Measurements from ENCODE around the gene APPL2.

Gene APPL2

GRCh38 chr12:105235732-105236476 lies at the start of gene APPL2:
TSS of gene APPL2 (minus strand) at chr12:105236174. CDS start at chr12:105236012, 162 bp downstream.
- DNase-seq (ENCODE audit: low read depth) = peak; percentile 78

- DNase-seq (ENCODE audit: low read depth) = no peak
Measured at GRCh38 chr12:105285378-105285777, 49.4 kb upstream of the APPL2 start.

- no peak for DNase-seq (ENCODE audit: low read depth)
Measured at GRCh38 chr12:105281694-105282049, 45.7 kb upstream of the APPL2 start.

- no peak for DNase-seq (ENCODE audit: low read depth)
Measured at GRCh38 chr12:105280966-105281693, 45.2 kb upstream of the APPL2 start.

- DNase-seq (ENCODE audit: low read depth) = no peak
Measured at GRCh38 chr12:105279460-105280056, 43.6 kb upstream of the APPL2 start.

- DNase-seq (ENCODE audit: low read depth) = no peak
Measured at GRCh38 chr12:105278043-105278697, 42.2 kb upstream of the APPL2 start.

GRCh38 chr12:105275997-105276733 lies 40.2 kb upstream of the APPL2 start:
- DNase-seq (ENCODE audit: low read depth) = no peak

- DNase-seq (ENCODE audit: low read depth) = no peak
Measured at GRCh38 chr12:105274571-105274970, 38.6 kb upstream of the APPL2 start.

- DNase-seq (ENCODE audit: low read depth) = no peak
Measured at GRCh38 chr12:105273601-105274000, 37.6 kb upstream of the APPL2 start.

GRCh38 chr12:105272814-105273416 lies 36.9 kb upstream of the APPL2 start:
- DNase-seq (ENCODE audit: low read depth) = no peak

- DNase-seq (ENCODE audit: low read depth) = no peak
Measured at GRCh38 chr12:105272152-105272551, 36.2 kb upstream of the APPL2 start.

- DNase-seq (ENCODE audit: low read depth) = no peak
Measured at GRCh38 chr12:105271364-105271763, 35.4 kb upstream of the APPL2 start.

GRCh38 chr12:105270671-105271255 lies 34.8 kb upstream of the APPL2 start:
- DNase-seq (ENCODE audit: low read depth) = no peak

GRCh38 chr12:105267711-105268110 lies 31.7 kb upstream of the APPL2 start:
- DNase-seq (ENCODE audit: low read depth) = no peak

- no peak for DNase-seq (ENCODE audit: low read depth)
Measured at GRCh38 chr12:105264771-105265170, 28.8 kb upstream of the APPL2 start.

GRCh38 chr12:105262461-105263184 lies 26.6 kb upstream of the APPL2 start:
- no peak for DNase-seq (ENCODE audit: low read depth)

- no peak for DNase-seq (ENCODE audit: low read depth)
Measured at GRCh38 chr12:105261010-105261409, 25.0 kb upstream of the APPL2 start.

GRCh38 chr12:105259226-105259625 lies 23.3 kb upstream of the APPL2 start:
- DNase-seq (ENCODE audit: low read depth) = no peak

- no peak for DNase-seq (ENCODE audit: low read depth)
Measured at GRCh38 chr12:105257321-105257728, 21.4 kb upstream of the APPL2 start.

- no peak for DNase-seq (ENCODE audit: low read depth)
Measured at GRCh38 chr12:105256921-105257320, 20.9 kb upstream of the APPL2 start.
